CD4-positive, alpha-beta T cell (primary cell): ENCODE results near the gene TECPR1. TPM values are rescaled to one million over a fixed set of nuclear protein-coding genes. Genes with fewer than 3 reads are reported as not detected.

ENCODE experiments used
- ATAC-seq: fragments of 200-7000 bp; cut with Tn5 transposase; one replicate; pipeline ENCODE4 v1.10.0; 2022; ENCODE audit warnings: mild to moderate bottlenecking; ENCODE audit not compliant: poor library complexity
- CTCF ChIA-PET: fragments of 350-600 bp; sonication (Branson Sonifier 250); formaldehyde crosslinking; loops from one replicate; lab custom pipeline; 2021; ENCODE audit warnings: antibody characterized with exemption, inconsistent platforms; lab: Charles Lee
- POLR2A ChIA-PET: fragments of 350-600 bp; sonication (Branson Sonifier 250); formaldehyde crosslinking; loops from one replicate; lab custom pipeline; 2021; ENCODE audit warnings: antibody characterized with exemption, inconsistent platforms; lab: Charles Lee
- DNase-seq, 14 experiments: peaks; one replicate each; pipeline ENCODE4 v3.0.0-alpha.2; 2013 to 2020; ENCODE audit warnings: mixed read lengths in 2 of 14
- H3K27ac ChIP-seq, 2 donors: one replicate each; pipeline versions ENCODE4 v1.5.1 to v1.7.0; 2013; ENCODE audit warnings: low read length in 2 of 2, low read depth in 1 of 2, mild to moderate bottlenecking in 1 of 2
- H3K27me3 ChIP-seq, 2 experiments: 1 replicate in 1 of 2; 2 replicates in 1 of 2; pipeline versions ENCODE4 v1.6.1 to v1.7.0; 2013; ENCODE audit warnings: low read length in 2 of 2, control low read depth in 1 of 2, mild to moderate bottlenecking in 1 of 2, moderate library complexity in 1 of 2; ENCODE audit not compliant: insufficient read depth in 2 of 2, control insufficient read depth in 1 of 2
- H3K36me3 ChIP-seq: one replicate; pipeline ENCODE4 v1.6.1; 2013; ENCODE audit warnings: low read length, control low read depth; ENCODE audit not compliant: insufficient read depth
- H3K4me1 ChIP-seq: one replicate; pipeline ENCODE4 v1.6.1; 2013; ENCODE audit warnings: low read length, control low read depth; ENCODE audit not compliant: insufficient read depth
- H3K4me3 ChIP-seq: one replicate; pipeline ENCODE4 v1.5.1; 2013; ENCODE audit warnings: mild to moderate bottlenecking, low read length, moderate library complexity
- H3K9me3 ChIP-seq, 2 experiments: 1 replicate in 1 of 2; 2 replicates in 1 of 2; pipeline versions ENCODE4 v1.6.1 to v1.7.0; 2013; ENCODE audit warnings: low read length in 2 of 2, mild to moderate bottlenecking in 2 of 2, control low read depth in 1 of 2, moderate library complexity in 1 of 2; ENCODE audit not compliant: control insufficient read depth in 1 of 2, insufficient read depth in 1 of 2
- H3K27ac Mint-ChIP-seq: one replicate; pipeline ENCODE4 v1.8.0; 2020; ENCODE audit warnings: mixed read lengths
- H3K27me3 Mint-ChIP-seq: one replicate; pipeline ENCODE4 v1.8.0; 2021; ENCODE audit warnings: mixed read lengths
- H3K36me3 Mint-ChIP-seq: one replicate; pipeline ENCODE4 v1.8.0; 2021; ENCODE audit warnings: low read depth, mixed read lengths
- H3K4me1 Mint-ChIP-seq: one replicate; pipeline ENCODE4 v1.8.0; 2021; ENCODE audit warnings: low read depth, mixed read lengths
- H3K4me3 Mint-ChIP-seq: one replicate; pipeline ENCODE4 v1.8.0; 2020; ENCODE audit warnings: mild to moderate bottlenecking, mixed read lengths
- H3K9me3 Mint-ChIP-seq: one replicate; pipeline ENCODE4 v1.8.0; 2020; ENCODE audit warnings: mixed read lengths
- CTCF ChIP-seq: fragments of 200-600 bp; IDR thresholded peaks from one replicate; pipeline ENCODE4 v1.8.0; 2022; ENCODE audit warnings: antibody characterized with exemption, mild to moderate bottlenecking
- intact Hi-C, 2 experiments: fragments of 100-400 bp; cut with DNase I in 1 of 2; cut with micrococcal nuclease in 1 of 2; formaldehyde crosslinking; loops; one replicate each; pipeline versions ENCODE4 v1.15.1 to v1.9.0; 2023 to 2025; cut with DNase I, micrococcal nuclease
- total RNA-seq, 174 experiments: library from RNA in 2 of 174; stranded (reverse) in 2 of 174; gene quantifications; one replicate each; pipeline ENCODE4 v1.2.3 and lab custom pipeline; 2021 to 2026

The TECPR1 gene
- total RNA-seq, 2 experiments from 2014 or later, result 85.9 to 90.4 TPM

- H3K4me1 ChIP-seq, result no peaks in the 10 kb centered on the region
- no peaks in the 10 kb centered on the region for H3K9me3 ChIP-seq
- no peak overlapping the region for H3K4me3 Mint-ChIP-seq
- CTCF ChIA-PET, result no interaction called here
- POLR2A ChIA-PET, result no interaction called here
- no peaks in the 10 kb centered on the region for H3K27me3 ChIP-seq
- H3K36me3 ChIP-seq, result peaks cover 68% of the 10 kb centered on the region
- peaks cover 58% of the 10 kb centered on the region for H3K36me3 Mint-ChIP-seq
- no peak for ATAC-seq
- no peaks in the 10 kb centered on the region for H3K27me3 Mint-ChIP-seq
- intact Hi-C loops, result no loop called here
- H3K27ac ChIP-seq, result no peak overlapping the region
- H3K4me3 ChIP-seq, result no peak overlapping the region
- H3K4me1 Mint-ChIP-seq, result no peaks in the 10 kb centered on the region
- H3K9me3 Mint-ChIP-seq, result no peaks in the 10 kb centered on the region
- DNase-seq, result peak in 1 of 14 experiments; percentile 8
- TF ChIP-seq CTCF, result no peak
- no peak overlapping the region for H3K27ac Mint-ChIP-seq
These were observed 22.6 kb downstream of the TECPR1 start for GRCh38 chr7:98229441-98229840.

- no peak overlapping the region for H3K4me3 Mint-ChIP-seq
- Histone ChIP-seq H3K9me3 (no peaks in the 10 kb centered on the region), H3K36me3 (peaks cover 68% of the 10 kb centered on the region), H3K27me3 (no peaks in the 10 kb centered on the region), H3K27ac (no peak overlapping the region), H3K4me3 (no peak overlapping the region), H3K4me1 (no peaks in the 10 kb centered on the region)
- peaks cover 52% of the 10 kb centered on the region for H3K36me3 Mint-ChIP-seq
- intact Hi-C loops, result no loop called here
- TF ChIP-seq CTCF, result no peak
- ChIA-PET CTCF (no interaction called here), POLR2A (no interaction called here)
- ATAC-seq (no peak), DNase-seq (no peak)
- no peaks in the 10 kb centered on the region for H3K27me3 Mint-ChIP-seq
- H3K4me1 Mint-ChIP-seq, result no peaks in the 10 kb centered on the region
- H3K9me3 Mint-ChIP-seq, result no peaks in the 10 kb centered on the region
- no peak overlapping the region for H3K27ac Mint-ChIP-seq
These were observed 23.2 kb downstream of the TECPR1 start for GRCh38 chr7:98228801-98229200.

- ATAC-seq (no peak), DNase-seq (peak in 1 of 14 experiments; percentile 9)
- no peak overlapping the region for H3K4me3 Mint-ChIP-seq
- Histone ChIP-seq H3K27ac (no peak overlapping the region), H3K9me3 (no peaks in the 10 kb centered on the region), H3K27me3 (no peaks in the 10 kb centered on the region), H3K36me3 (peaks cover 63% of the 10 kb centered on the region), H3K4me3 (no peak overlapping the region), H3K4me1 (no peaks in the 10 kb centered on the region)
- no peaks in the 10 kb centered on the region for H3K9me3 Mint-ChIP-seq
- CTCF ChIA-PET, result no interaction called here
- H3K36me3 Mint-ChIP-seq, result peaks cover 53% of the 10 kb centered on the region
- POLR2A ChIA-PET, result no interaction called here
- no peak for TF ChIP-seq CTCF
- intact Hi-C loops, result no loop called here
- H3K27me3 Mint-ChIP-seq, result no peaks in the 10 kb centered on the region
- H3K27ac Mint-ChIP-seq, result no peak overlapping the region
- H3K4me1 Mint-ChIP-seq, result no peaks in the 10 kb centered on the region
These were observed 24.1 kb downstream of the TECPR1 start for GRCh38 chr7:98227939-98228338.
